Ascending aorta (tissue), 2 donors: Measurements from ENCODE around the gene ZBTB20. TPM values are rescaled to one million over a fixed set of nuclear protein-coding genes. Genes with fewer than 3 reads are reported as not detected.

Experiments
- DNase-seq, 2 donors: peaks; one replicate each; pipeline ENCODE4 v3.0.0-alpha.2; 2019; ENCODE audit warnings: low spot score in 2 of 2
- H3K27ac ChIP-seq, 2 donors: fragments of 200-600 bp; sonication (generic); one replicate each; pipeline ENCODE4 v1.5.1; 2016 to 2017; ENCODE audit warnings: mild to moderate bottlenecking in 1 of 2
- H3K27me3 ChIP-seq: fragments of 200-600 bp; sonication (generic); one replicate; pipeline ENCODE4 v1.5.1; 2017
- H3K36me3 ChIP-seq, 2 donors: fragments of 200-600 bp; sonication (generic); one replicate each; pipeline ENCODE4 v1.5.1; 2016
- H3K4me1 ChIP-seq, 2 donors: fragments of 200-600 bp; sonication (generic); one replicate each; pipeline ENCODE4 v1.5.1; 2016 to 2017; ENCODE audit warnings: mild to moderate bottlenecking in 1 of 2
- H3K4me3 ChIP-seq, 2 donors: fragments of 200-600 bp; sonication (generic); one replicate each; pipeline ENCODE4 v1.5.1; 2016 to 2017; ENCODE audit warnings: mild to moderate bottlenecking in 1 of 2
- H3K9me3 ChIP-seq, 2 donors: fragments of 200-600 bp; sonication (generic); one replicate each; pipeline ENCODE4 v1.5.1; 2016
- intact Hi-C: fragments of 100-400 bp; cut with DNase I; formaldehyde crosslinking; loops from one replicate; pipeline ENCODE4 v1.15.1; 2023
- total RNA-seq: library from RNA; depleted of rRNA; stranded (reverse); fragments of >200 nt; gene quantifications from one replicate; pipeline ENCODE4 v1.1.0, GENCODE V29; 2016
- TF ChIP-seq, protein P1 (sequence below), 3 experiments: fragments of 200-600 bp in 2 of 3; fragments of 450-650 bp in 1 of 3; sonication (generic) in 2 of 3; IDR thresholded peaks; one replicate each; pipeline ENCODE4 v1.5.1; 2016 to 2019; ENCODE audit warnings: antibody characterized with exemption in 3 of 3, mild to moderate bottlenecking in 1 of 3, moderate library complexity in 1 of 3

Gene ZBTB20
- total RNA-seq, 1 donor from 2014 or later: 60.3 TPM

DNA sequence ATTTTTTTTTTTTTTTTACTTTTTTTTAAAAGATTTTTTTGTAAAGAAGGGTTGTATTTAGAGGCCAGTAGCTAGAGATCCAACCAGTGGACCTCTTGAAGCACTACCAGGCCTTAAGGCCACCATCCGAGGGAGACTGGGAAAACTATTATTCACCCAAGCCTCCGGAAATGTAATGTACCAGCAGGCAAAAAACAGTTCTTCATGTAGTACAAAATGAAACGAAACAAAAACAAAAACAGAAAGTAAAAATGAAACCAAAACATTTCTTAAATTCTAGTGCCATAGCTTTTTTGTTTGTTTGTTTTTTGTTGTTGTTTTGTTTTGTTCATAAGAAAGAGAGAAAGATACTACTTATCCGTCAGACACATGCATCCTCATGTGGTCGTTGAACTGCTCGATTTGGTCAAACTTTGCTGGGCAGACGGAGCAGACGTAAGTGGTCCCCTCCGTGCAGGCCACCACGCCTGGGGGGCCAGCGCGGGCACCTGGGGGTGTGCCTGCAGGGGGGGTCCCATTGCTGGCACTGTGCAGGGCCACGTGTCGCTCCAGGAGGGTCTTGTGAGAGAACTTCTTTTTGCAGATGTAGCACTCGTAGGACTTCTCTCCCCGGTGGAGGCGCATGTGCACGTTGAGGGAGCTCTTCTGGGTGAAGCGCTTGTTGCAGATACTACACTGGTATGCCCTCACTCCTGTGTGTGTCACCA is 808.3 kb downstream of the ZBTB20 start:
- Histone ChIP-seq H3K4me1 (no peaks in the 10 kb centered on the region), H3K4me3 (no peak overlapping the region), H3K9me3 (no peaks in the 10 kb centered on the region), H3K36me3 (peaks cover 13 to 14% of the 10 kb centered on the region in 2 donors), H3K27me3 (no peaks in the 10 kb centered on the region), H3K27ac (no peak overlapping the region)
- TF ChIP-seq, protein P1, sequence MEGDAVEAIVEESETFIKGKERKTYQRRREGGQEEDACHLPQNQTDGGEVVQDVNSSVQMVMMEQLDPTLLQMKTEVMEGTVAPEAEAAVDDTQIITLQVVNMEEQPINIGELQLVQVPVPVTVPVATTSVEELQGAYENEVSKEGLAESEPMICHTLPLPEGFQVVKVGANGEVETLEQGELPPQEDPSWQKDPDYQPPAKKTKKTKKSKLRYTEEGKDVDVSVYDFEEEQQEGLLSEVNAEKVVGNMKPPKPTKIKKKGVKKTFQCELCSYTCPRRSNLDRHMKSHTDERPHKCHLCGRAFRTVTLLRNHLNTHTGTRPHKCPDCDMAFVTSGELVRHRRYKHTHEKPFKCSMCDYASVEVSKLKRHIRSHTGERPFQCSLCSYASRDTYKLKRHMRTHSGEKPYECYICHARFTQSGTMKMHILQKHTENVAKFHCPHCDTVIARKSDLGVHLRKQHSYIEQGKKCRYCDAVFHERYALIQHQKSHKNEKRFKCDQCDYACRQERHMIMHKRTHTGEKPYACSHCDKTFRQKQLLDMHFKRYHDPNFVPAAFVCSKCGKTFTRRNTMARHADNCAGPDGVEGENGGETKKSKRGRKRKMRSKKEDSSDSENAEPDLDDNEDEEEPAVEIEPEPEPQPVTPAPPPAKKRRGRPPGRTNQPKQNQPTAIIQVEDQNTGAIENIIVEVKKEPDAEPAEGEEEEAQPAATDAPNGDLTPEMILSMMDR (IDR thresholded peaks at IDR 0.05): no peak
- intact Hi-C loops: no loop called here
- DNase-seq: no peak

DNA sequence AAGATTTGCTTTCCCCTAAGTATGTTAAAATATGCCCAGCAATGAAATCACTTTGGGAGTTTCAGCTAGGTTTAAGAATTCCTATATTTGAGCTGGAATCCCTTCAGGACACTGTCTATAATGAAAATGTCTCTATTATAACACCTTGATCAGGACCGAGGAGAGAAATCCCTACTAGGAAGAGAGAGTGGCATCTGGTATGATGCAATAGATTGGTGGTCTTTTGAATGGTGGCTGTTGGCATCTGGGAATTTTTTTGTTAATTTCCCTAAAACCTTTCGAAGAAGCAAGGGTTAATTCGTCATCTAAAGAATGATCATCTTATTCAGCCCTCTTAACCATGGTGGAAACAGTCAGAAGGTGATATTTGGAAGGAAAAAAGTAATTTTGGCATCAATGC is 810.2 kb downstream of the ZBTB20 start:
- H3K36me3 ChIP-seq: peaks cover 13 to 14% of the 10 kb centered on the region in 2 donors
- no peak overlapping the region for H3K4me3 ChIP-seq
- no peak for DNase-seq
- no peaks in the 10 kb centered on the region for H3K4me1 ChIP-seq
- intact Hi-C loops: no loop called here
- no peak overlapping the region for H3K27ac ChIP-seq
- H3K9me3 ChIP-seq: no peaks in the 10 kb centered on the region
- TF ChIP-seq, protein P1 (IDR thresholded peaks at IDR 0.05): no peak
- no peaks in the 10 kb centered on the region for H3K27me3 ChIP-seq

DNA sequence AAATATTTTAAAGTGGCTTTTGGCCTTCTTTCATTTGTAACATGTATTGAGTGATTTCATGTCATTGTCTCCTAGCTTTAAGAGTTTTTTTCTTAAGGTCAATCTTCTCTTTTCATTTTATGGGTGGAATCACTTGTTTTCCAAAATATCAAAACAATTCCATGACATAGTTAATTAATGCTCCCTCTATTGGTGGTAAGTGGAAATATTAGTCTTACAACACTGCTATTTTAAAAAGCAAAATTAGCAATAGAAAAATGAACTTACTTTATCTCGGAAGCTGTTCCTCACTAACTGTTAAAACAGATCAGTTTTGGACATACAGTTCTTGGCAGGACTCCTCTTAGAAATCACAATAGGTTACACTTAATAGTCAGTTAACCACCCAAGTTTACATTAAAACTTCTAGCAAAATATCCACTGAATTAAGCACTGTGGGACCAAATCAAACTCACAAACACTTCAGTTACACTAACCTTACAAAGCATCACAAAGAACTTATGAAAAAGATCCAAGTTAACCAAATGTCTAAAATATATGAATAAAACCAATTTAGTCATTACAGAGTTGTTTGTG is 810.9 kb downstream of the ZBTB20 start:
- no peaks in the 10 kb centered on the region for H3K4me1 ChIP-seq
- no peak for DNase-seq
- H3K27ac ChIP-seq: no peak overlapping the region
- peaks cover 13 to 14% of the 10 kb centered on the region in 2 donors for H3K36me3 ChIP-seq
- TF ChIP-seq, protein P1 (IDR thresholded peaks at IDR 0.05): peak in 2 of 3 experiments; percentile 20 to 38
- H3K27me3 ChIP-seq: no peaks in the 10 kb centered on the region
- intact Hi-C loops: no loop called here
- no peaks in the 10 kb centered on the region for H3K9me3 ChIP-seq
- H3K4me3 ChIP-seq: no peak overlapping the region

DNA sequence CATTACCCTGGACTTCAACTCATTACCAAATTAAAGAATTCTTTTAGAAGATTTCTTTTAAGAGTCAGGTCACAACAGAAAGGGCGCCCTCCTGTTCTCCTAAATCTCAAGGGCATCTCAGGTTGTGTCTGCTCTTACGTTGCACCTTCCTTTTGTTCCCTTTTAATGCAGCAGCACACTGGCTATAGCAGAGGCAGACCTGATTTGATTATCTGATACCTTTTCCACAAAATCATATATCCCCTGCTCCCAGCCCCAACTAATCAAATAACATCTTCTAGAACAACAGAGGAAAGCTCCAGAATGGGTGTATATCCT is 813.2 kb downstream of the ZBTB20 start:
- H3K27ac ChIP-seq: no peak overlapping the region
- H3K4me3 ChIP-seq: no peak overlapping the region
- DNase-seq: no peak
- H3K36me3 ChIP-seq: peaks cover 6 to 9% of the 10 kb centered on the region in 2 donors
- no peaks in the 10 kb centered on the region for H3K27me3 ChIP-seq
- intact Hi-C loops: no loop called here
- no peaks in the 10 kb centered on the region for H3K4me1 ChIP-seq
- no peaks in the 10 kb centered on the region for H3K9me3 ChIP-seq
- TF ChIP-seq, protein P1 (IDR thresholded peaks at IDR 0.05): no peak

DNA sequence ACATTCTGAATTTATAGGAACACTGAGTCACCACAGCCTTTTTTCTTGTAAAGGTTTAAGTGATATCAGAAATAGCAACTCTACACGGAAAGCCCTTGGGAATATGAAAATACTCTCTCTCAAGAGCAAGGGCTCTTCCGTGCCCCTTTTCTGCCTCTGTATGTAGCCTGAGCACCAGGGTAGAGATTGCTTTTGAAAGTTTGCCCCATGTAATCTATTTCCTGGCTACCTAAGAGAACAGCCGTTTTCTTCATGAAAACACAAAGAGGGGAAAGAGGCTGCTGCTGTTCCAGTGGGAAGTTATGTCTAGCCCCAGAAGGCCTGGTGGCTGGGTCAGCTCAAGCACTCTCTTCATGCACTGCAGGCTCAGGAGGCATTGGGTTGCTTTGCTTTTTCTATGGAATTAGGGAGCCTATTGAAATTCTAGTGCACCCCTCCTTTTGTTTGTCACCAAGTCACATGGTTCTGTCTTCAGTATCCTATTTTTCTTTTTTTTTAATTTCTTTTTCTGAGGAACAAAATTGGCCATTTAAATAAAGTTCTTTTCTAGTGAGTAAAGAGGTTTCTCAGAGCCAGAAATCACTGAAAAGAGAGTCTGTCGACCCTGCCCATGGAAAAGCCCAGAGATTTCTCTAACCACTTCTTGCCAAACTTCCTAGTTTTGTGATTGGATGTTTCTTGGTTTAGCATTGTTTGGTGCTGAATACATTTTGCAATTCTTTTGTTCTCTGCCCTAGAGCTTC is 813.7 kb downstream of the ZBTB20 start:
- peaks cover 4% of the 10 kb centered on the region in 2 donors for H3K36me3 ChIP-seq
- H3K9me3 ChIP-seq: no peaks in the 10 kb centered on the region
- H3K27ac ChIP-seq: no peak overlapping the region
- H3K27me3 ChIP-seq: no peaks in the 10 kb centered on the region
- TF ChIP-seq, protein P1 (IDR thresholded peaks at IDR 0.05): no peak
- H3K4me1 ChIP-seq: no peaks in the 10 kb centered on the region
- no peak overlapping the region for H3K4me3 ChIP-seq
- no peak for DNase-seq
- intact Hi-C loops: no loop called here
